Retinal pigment epithelial cell (primary cell): ENCODE results near the gene DPY19L3.
"Not testable (repeated sequence)": the region's sequence is repeated elsewhere in the genome, so short reads cannot be mapped to it uniquely, and the experiment has no call there.

Experiments
- DNase-seq: peaks from one replicate; pipeline ENCODE4 v3.0.0-alpha.2; 2010; ENCODE audit warnings: low read depth
- H3K4me3 ChIP-seq: 2 replicates; pipeline ENCODE4 v1.5.1; 2011; ENCODE audit warnings: mild to moderate bottlenecking, low read length, control low read depth, moderate library complexity
- TF ChIP-seq, protein P1 (sequence below): conservative IDR thresholded peaks from 2 replicates; pipeline ENCODE4 v1.5.1; 2011; ENCODE audit warnings: low read depth, low read length, control low read depth, inconsistent platforms

Gene DPY19L3

DNA sequence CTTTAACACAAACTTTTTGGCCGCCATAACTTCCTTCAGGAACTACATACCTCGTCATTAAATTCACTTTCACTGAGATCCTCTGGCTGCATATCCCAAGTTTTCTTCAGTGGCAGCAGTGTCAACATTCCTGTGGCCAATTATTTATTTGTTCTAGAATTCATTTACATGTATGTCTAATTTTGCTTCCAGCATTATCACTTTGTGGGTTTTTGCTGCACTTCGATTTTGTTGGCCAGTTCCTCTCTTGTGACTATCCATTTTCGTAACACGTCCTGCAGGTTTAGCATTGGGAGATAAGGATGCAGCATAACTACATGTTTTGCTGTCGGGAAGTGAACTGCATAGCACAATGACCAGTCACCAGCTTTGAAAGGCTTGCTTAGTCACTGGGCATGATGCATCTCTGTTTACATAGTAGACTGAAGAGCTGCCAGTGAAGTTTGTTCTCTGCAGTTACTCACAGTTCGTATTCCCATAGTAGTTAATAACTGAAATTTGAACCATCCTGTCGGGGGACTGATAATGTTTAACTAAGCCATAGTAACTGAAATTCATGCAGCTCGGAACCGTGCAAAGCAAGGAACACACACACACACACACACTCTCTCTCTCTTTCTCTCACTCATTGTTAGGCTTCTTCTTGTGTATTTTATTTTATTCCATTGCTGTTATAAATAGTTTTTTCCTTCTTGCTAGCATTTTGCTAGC is 31.8 kb upstream of the DPY19L3 start:
- no peak overlapping the region for H3K4me3 ChIP-seq
- DNase-seq: peak; percentile 92
- TF ChIP-seq, protein P1, sequence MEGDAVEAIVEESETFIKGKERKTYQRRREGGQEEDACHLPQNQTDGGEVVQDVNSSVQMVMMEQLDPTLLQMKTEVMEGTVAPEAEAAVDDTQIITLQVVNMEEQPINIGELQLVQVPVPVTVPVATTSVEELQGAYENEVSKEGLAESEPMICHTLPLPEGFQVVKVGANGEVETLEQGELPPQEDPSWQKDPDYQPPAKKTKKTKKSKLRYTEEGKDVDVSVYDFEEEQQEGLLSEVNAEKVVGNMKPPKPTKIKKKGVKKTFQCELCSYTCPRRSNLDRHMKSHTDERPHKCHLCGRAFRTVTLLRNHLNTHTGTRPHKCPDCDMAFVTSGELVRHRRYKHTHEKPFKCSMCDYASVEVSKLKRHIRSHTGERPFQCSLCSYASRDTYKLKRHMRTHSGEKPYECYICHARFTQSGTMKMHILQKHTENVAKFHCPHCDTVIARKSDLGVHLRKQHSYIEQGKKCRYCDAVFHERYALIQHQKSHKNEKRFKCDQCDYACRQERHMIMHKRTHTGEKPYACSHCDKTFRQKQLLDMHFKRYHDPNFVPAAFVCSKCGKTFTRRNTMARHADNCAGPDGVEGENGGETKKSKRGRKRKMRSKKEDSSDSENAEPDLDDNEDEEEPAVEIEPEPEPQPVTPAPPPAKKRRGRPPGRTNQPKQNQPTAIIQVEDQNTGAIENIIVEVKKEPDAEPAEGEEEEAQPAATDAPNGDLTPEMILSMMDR: no peak

DNA sequence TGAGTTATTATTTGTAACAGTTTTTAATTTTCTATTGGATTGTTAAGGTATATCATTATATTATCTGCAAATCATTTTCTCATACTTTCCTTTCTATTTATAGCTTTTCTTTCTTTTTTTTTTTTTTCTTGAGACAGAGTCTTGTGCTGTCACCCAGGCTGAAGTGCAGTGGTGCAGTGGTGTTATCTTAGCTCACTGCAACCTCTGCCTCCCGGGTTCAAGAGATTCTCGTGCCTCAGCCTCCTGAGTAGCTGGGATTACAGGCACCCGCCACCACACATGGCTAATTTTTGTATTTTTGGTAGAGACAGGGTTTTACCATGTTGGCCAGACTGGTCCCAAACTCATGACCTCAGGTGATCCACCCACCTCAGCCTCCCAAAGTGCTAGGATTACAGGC is 31.2 kb upstream of the DPY19L3 start:
- H3K4me3 ChIP-seq, DNase-seq: not testable (repeated sequence)

DNA sequence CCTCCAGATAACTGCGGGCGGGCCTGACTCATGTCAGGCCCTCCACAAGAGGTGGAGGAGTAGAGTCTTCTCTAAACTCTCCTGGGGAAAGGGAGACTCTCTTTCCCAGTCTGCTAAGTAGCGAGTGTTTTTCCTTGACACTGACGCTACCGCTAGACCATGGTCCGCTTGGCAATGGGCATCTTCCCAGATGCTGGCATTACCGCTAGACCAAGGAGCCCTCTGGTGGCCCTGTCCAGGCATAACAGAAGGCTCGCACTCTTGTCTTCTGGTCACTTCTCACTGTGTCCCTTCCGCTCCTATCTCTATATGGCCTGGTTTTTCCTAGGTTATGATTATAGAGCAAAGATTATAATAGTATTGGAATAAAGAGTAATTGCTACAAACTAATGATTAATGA is 28.5 kb upstream of the DPY19L3 start:
- not testable (repeated sequence) for DNase-seq, H3K4me3 ChIP-seq
- TF ChIP-seq, protein P1: peak; percentile 40

DNA sequence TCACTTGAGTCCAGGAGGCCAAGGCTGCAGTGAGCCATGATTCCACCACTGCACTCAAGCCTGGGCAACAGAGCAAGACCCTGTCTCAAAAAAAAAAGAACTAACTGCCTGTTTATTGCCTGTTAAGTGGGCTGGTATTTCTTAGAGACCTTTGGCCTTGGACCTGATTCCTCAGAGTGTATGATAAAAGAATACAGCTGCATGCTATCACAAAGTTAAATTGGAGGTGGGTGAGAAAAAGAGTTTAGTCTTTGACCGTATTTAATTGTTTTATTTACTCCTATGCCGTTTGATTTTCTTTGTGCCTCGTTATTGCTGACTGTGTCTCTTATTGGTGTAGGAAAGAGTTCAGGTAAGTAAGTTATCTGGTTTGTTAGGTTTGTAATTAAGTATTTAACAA is 25.3 kb upstream of the DPY19L3 start:
- H3K4me3 ChIP-seq: no peak overlapping the region
- TF ChIP-seq, protein P1: no peak
- no peak for DNase-seq

DNA sequence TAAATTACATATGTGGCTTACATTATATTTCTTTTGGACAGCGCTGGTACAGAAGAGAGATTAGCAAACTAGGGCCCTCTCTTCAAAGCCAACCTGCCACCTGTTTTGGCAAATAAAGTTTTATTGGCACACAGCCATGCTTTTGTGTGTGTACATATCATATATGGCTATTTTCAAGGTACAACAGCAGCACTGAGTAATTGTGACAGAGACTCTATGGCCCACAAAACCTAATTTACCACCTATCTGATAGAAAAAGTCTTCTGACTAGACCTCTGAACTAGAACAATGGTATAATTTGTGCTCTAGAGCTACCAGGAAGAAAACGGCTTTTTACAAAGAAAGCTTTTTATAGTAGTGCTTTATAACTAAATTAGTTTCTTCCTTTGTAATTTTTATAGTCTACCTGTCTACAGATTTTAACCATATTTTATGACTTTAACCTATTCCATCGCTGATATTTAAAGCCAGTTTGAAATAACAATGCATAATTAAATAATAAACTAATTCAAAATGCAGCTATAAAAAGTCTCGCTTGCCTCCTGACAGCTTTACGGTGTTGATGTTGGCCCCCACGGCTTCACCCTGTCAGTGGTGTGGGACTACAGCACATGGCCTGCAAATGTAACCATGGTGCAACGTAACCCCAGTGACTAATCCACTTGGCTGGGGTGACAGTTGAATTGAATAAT is 17.7 kb upstream of the DPY19L3 start:
- no peak for DNase-seq
- TF ChIP-seq, protein P1: no peak

DNA sequence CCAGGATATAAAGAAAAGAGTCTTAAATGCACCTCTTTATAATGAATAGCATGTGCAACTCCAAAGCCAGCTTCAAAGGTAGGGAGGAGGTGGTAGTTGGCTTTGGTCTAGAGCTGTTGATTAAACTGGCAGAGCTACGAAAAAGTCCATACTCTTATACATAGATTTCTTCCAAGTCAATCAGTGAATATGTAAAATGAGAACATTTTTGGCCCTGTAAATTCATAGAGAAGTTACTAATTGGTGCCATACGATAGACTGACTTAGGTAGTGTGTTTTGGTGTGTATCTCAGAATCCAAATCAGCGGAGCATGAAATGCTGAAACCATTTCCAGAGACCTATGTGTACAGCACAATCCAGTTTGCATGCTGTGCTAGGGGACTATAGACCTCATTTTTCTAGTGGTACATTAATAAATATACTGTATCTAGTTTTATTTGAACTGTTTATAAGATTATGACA is 17.1 kb upstream of the DPY19L3 start:
- TF ChIP-seq, protein P1: no peak
- DNase-seq: no peak

More for the DNA sequence above, 17.7 kb upstream of the DPY19L3 start:
- no peak overlapping the region for H3K4me3 ChIP-seq

DNA sequence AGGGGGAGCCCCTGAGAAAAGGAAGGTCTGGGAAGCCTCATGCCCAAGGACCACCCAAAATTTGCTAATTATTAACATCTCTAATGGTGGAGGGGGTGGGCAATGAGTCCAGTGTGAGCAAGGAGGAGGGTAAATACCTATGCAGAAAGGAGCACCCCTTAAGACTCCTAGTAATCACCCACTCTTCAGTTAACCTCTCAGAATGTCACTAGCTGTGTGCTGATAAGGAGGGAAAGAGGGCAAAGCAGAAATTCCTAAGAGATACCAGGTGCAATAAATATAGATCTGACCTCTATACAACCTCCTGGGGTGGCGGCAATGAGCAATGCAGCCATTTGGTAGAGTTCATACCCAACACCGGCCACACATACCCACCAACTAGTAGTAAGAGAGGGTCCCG is 12.7 kb upstream of the DPY19L3 start:
- no peak overlapping the region for H3K4me3 ChIP-seq
- TF ChIP-seq, protein P1: no peak
- DNase-seq: no peak

More for the DNA sequence above, 17.1 kb upstream of the DPY19L3 start:
- H3K4me3 ChIP-seq: no peak overlapping the region
